ENCODE measurements around the gene TP53I13. TPM values are rescaled to one million over a fixed set of nuclear protein-coding genes. Genes with fewer than 3 reads are reported as not detected.

TP53I13 gene
- total RNA-seq, 2 experiments from 2014 or later = 154 to 155 TPM

DNA sequence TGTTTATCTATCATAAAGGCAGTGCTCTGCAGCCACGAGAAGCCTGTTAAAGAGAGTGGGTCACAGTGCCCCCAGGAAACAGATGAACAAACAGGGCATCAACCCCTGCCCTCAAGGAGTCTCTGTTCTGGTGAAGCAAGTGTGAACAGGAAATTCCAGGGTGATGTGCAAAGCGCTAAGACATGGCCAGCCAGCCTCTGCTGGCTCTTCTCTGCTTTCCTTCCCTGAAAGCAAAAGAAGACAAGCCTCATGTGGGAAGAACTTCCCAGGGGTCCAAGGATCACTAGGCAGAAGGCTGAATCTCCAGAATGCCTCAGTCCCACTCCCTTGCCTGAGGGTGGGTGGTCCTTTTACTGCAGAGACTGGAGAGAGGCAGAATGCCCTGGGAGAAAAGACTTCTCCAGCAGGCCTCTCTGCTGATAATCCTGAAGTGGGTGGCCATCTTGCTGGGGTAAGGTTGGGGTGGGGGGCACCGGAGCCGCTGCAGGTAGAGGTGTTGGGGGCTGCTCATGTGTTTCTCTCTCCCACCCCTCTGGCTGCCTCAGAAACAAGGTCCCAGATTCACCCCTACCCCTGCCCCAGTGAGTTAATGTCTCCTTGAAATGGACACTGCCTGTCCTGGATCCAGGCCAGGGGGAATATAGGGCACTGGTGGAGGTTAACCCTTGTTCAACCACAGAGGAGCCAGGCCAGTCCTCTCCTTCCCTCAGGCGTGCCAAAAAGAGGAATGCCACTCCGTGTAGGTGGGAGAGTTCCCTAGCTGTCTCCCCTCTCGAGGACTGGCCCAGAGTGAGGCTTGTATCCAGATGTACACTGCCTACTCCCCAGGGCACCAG, 26.8 kb downstream of the TP53I13 start:
- no peaks in the 10 kb centered on the region for H3K36me3 Mint-ChIP-seq
- H3K27me3 Mint-ChIP-seq = no peaks in the 10 kb centered on the region
- no peak for ATAC-seq (ENCODE audit: low read depth)
- no peaks in the 10 kb centered on the region for H3K9me3 Mint-ChIP-seq
- no peak for DNase-seq
- POLR2A ChIA-PET = interaction anchor here (1.2 kb wide), 1 partner anchor 22 kb away, joined by 7 read pairs; no protein-coding TSS in a partner anchor
- no peak overlapping the region for H3K4me3 Mint-ChIP-seq
- peaks cover 19% of the 10 kb centered on the region for H3K4me1 Mint-ChIP-seq
- no peak overlapping the region for H3K27ac Mint-ChIP-seq

DNA sequence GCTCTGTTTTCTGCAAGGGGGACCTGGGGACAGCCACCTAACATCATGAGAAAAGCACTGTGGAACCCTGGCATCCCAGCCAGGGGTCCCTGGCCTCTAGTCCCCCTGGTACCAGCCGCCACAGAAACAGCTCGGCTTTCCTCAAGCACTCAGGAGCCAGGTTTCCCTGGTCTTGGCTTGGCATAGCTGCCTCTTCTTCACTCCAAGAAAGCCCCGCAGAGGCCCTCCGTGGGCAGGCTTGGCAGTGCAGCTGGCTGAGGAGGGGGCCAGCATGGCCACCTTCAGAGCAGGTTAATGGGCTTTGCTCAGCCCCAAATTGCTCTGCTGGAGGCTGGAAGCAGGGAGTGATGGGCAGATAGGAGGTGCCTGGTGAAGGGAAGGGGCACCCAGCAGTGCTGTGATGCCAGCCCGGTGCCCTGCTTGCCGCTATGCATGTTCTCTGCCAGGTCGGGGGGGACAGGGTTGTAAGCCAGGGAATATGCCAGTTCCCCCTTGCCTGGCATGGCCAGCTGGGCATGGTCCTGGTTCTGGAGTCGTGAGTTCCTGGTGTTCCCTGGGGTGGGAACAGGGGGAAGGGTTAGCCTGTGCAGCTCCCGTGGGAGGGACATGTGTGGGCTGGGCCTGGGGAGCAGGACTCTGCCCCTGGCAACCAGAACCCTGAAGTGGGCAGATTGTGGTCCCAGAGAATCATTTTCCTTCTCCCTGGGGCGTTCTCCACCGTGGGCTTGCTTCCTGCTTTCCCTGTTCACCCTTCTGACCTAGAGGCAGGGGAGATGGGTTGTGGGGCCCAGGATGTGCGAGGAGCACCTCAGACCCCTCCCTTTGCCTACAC, 27.7 kb downstream of the TP53I13 start:
- peaks cover 12% of the 10 kb centered on the region for H3K4me1 Mint-ChIP-seq
- no peak overlapping the region for H3K4me3 Mint-ChIP-seq
- POLR2A ChIA-PET = interaction anchor here (0.5 kb wide), 1 partner anchor 187 kb away, joined by 4 read pairs; no protein-coding TSS in a partner anchor
- no peaks in the 10 kb centered on the region for H3K9me3 Mint-ChIP-seq
- H3K27me3 Mint-ChIP-seq = no peaks in the 10 kb centered on the region
- no peaks in the 10 kb centered on the region for H3K36me3 Mint-ChIP-seq
- no peak for DNase-seq
- H3K27ac Mint-ChIP-seq = no peak overlapping the region
- ATAC-seq (ENCODE audit: low read depth) = no peak

DNA sequence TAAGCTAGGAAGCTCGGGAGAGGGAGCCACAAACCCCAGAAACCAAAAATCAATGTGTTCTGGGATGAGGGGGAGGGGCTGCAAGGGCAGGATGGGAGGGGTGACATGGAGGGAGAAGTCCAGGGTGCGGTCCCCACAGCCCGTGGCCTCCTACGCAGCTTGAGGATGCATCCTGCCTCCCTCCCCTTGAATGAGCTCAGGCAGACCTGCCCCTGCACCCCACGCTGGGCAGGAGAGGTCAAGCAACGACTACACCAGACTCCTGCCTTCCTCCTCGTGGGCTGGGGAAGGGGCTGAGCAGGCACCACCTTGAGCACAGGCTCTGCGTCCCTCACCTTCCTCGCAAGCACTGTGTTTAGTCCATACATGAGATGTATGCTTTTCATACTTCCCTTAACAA, 28.3 kb downstream of the TP53I13 start:
- no peaks in the 10 kb centered on the region for H3K9me3 Mint-ChIP-seq
- POLR2A ChIA-PET = interaction anchor here (0.5 kb wide), 1 partner anchor 187 kb away, joined by 4 read pairs; no protein-coding TSS in a partner anchor
- H3K36me3 Mint-ChIP-seq = no peaks in the 10 kb centered on the region
- no peak overlapping the region for H3K27ac Mint-ChIP-seq
- peaks cover 10% of the 10 kb centered on the region for H3K4me1 Mint-ChIP-seq
- ATAC-seq (ENCODE audit: low read depth) (no peak), DNase-seq (no peak)
- no peaks in the 10 kb centered on the region for H3K27me3 Mint-ChIP-seq
- H3K4me3 Mint-ChIP-seq = no peak overlapping the region

DNA sequence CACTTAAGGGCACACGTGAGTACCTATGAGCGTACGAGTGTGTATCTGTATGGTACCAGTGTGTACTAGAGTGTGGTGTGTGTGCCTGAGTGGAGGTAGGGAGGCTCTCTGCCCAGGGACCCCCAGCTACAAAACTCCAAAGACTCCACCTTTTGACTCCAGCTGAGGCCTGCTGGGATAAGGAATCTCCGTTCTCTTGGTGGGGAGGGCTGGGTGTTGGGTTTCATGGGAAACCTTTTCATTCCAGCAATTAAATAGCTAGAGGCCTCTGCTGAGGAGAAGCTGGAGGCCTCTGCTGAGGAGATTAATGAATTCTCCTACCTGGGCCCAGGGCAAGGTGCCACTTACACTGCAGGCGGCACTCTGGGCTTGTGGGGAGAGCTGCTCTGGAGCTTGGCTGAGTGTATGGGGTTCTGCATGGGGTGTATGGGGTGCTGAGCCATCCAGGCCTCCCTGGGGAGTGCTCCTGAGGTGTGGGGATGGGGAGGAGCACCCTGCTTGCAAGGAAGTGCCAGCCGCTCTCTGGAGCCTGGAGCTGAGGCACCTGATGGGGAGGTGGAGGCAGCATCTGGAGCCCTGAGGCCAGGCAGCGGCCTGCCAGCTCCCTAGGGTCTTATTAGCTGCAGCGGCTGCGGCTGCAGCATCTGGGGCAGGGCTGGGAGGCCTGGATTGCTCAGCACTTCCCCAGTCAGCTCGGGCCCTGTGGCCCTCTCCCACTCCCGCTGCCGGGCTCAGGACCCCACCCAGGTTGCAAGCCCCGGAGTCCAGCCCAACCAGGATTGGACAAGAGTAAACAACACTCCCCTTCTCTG, 29.1 kb downstream of the TP53I13 start:
- ATAC-seq (ENCODE audit: low read depth) = no peak
- H3K4me3 Mint-ChIP-seq = no peak overlapping the region
- H3K9me3 Mint-ChIP-seq = no peaks in the 10 kb centered on the region
- POLR2A ChIA-PET = no interaction called here
- DNase-seq = no peak
- no peaks in the 10 kb centered on the region for H3K36me3 Mint-ChIP-seq
- no peak overlapping the region for H3K27ac Mint-ChIP-seq
- H3K27me3 Mint-ChIP-seq = no peaks in the 10 kb centered on the region
- H3K4me1 Mint-ChIP-seq = peaks cover 7% of the 10 kb centered on the region

DNA sequence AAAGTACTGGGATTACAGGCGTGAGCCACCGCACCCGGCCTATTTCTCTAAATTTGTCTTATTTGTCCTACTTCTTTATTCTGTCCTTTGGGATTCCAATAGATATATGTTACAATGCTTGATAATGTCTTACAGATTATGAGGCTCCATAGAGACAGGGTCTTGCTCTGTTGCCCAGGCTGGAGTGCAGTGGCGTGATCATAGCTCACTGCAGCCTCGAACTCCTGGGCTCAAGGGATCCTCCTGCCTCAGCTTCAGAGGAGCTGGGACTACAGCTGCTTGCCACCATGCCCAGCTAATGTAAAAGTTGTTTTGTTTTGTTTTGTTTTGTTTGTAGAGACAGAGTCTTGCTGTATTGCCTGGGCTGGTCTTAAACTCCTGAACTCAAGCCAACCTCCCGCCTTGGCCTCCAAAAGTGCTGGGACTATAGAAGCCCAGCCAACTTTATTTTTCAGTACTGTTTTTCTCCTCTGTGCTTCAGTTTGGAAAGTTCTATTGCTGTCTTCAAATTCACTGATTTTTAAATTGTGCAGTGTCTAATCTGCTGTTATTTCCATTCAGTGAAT, 34.7 kb downstream of the TP53I13 start:
- Mint-ChIP-seq H3K27me3 (no peaks in the 10 kb centered on the region), H3K4me3 (no peak overlapping the region), H3K9me3 (no peaks in the 10 kb centered on the region), H3K4me1 (peaks cover 1% of the 10 kb centered on the region), H3K27ac (no peak overlapping the region), H3K36me3 (no peaks in the 10 kb centered on the region)
- POLR2A ChIA-PET = no interaction called here
- DNase-seq (no peak), ATAC-seq (ENCODE audit: low read depth) (no peak)

DNA sequence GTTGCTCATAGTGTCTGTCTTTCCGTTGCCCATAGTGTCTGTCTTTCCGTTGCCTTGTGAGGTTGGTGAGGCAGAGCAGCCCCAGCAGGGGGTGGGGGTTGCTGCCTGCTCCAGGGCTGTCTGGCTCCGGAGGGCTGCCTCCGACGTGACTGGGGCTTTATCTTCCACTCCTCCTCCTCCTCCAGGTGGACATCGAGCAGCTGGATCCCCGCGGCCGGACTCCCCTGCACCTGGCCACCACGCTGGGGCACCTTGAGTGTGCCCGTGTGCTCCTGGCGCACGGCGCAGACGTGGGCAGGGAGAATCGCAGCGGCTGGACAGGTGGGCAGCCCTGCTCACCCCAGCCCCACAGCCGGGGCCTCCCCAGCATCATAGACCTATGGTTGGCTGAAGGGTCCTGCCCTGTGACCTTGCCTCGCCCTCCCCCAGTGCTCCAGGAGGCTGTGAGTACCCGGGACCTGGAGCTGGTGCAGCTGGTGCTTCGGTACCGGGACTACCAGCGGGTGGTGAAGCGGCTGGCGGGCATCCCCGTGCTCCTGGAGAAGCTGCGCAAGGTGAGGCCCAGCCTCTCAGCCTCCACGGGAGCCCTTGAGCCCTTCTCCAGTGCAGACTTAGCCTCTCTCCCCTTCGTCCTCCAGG, 39.2 kb downstream of the TP53I13 start:
- H3K4me1 Mint-ChIP-seq = no peaks in the 10 kb centered on the region
- H3K4me3 Mint-ChIP-seq = no peak overlapping the region
- DNase-seq (no peak), ATAC-seq (ENCODE audit: low read depth) (no peak)
- no peaks in the 10 kb centered on the region for H3K9me3 Mint-ChIP-seq
- no peak overlapping the region for H3K27ac Mint-ChIP-seq
- H3K27me3 Mint-ChIP-seq = no peaks in the 10 kb centered on the region
- no peaks in the 10 kb centered on the region for H3K36me3 Mint-ChIP-seq
- POLR2A ChIA-PET = no interaction called here

DNA sequence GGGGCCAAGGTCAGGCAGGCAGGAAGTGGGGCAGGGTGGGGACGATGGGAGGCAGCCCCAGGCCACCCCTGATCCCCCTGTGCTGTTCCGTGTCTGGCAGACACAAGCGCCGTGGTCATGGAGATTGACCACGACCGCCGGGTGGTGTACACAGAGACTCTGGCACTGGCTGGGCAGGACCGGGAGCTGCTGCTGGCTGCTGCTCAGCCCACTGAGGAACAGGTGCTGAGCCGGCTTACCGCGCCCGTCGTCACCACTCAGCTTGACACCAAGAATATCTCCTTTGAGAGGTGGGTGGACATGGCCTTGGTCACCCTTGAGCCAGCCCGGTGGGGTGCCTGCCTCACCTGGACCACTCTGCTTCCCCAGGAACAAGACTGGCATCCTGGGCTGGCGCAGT, 40.5 kb downstream of the TP53I13 start:
- Mint-ChIP-seq H3K4me1 (peaks cover 3% of the 10 kb centered on the region), H3K27ac (no peak overlapping the region)
- DNase-seq = no peak

DNA sequence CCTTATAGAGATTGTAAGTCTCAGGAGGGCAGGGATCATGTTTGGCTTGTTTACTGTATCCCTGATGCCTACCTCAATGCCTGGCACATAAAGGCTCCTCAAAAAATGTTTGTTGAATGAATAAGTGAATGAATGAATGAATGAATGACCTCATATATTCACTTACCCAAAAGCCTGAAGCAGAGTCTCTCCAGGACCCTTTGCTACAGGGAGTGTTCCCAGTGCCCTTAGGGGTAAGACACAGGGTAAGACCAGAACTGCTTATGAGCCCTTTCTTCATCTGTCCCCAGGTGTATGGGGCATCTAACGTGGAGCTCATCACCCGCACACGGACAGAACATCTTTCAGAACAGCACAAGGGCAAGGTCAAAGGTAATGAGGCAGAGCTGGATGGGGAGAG, 41.9 kb downstream of the TP53I13 start:
- ATAC-seq (ENCODE audit: low read depth) (no peak), DNase-seq (no peak)
- no peaks in the 10 kb centered on the region for H3K36me3 Mint-ChIP-seq
- no peak overlapping the region for H3K4me3 Mint-ChIP-seq
- no peak overlapping the region for H3K27ac Mint-ChIP-seq
- H3K27me3 Mint-ChIP-seq = no peaks in the 10 kb centered on the region
- POLR2A ChIA-PET = interaction anchor here (1.0 kb wide), 1 partner anchor 18 kb away, joined by 3 read pairs; the partner anchor contains the start of gene ANKRD13B
- no peaks in the 10 kb centered on the region for H3K9me3 Mint-ChIP-seq
- peaks cover 13% of the 10 kb centered on the region for H3K4me1 Mint-ChIP-seq

More for the DNA sequence above, 40.5 kb downstream of the TP53I13 start:
- no peak for ATAC-seq (ENCODE audit: low read depth)
- Mint-ChIP-seq H3K27me3 (no peaks in the 10 kb centered on the region), H3K9me3 (no peaks in the 10 kb centered on the region), H3K36me3 (no peaks in the 10 kb centered on the region), H3K4me3 (no peak overlapping the region)
- POLR2A ChIA-PET = no interaction called here

DNA sequence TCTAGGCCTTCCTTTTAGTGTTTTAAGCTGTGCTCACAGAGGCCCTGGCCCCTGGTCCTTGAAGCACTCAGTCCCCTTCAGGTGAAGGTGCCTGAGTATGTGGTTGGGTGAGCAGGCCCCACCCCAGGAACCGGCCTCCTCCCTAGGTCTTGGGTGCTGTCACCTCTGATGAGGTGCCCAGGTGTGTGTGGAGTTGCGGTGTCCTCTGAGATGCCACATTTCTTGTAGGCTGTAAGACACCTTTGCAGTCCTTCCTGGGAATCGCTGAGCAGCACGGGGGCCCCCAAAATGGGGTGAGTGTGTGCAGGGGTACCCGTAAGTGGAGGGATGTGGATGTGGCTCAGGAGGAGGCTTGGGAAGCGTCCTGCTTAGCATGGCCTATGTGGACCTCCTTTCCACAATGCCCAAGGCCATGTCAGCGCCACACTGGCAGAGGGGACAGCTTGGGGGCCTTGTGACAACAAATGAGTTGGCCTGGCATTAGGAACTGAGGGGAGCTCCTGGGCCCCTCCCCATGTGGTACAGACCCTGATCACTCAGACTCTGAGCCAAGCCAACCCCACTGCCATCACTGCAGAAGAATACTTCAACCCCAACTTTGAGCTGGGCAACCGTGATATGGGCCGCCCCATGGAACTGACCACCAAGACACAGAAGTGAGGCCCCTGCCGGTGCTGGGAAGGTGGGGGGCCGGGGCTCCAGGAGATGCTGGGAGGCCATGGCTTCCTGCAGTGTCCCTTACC, 43.0 kb downstream of the TP53I13 start:
- Mint-ChIP-seq H3K36me3 (no peaks in the 10 kb centered on the region), H3K4me3 (no peak overlapping the region), H3K27ac (no peak overlapping the region), H3K27me3 (peaks cover 2% of the 10 kb centered on the region), H3K4me1 (peaks cover 18% of the 10 kb centered on the region), H3K9me3 (no peaks in the 10 kb centered on the region)
- POLR2A ChIA-PET = no interaction called here
- DNase-seq = no peak
- no peak for ATAC-seq (ENCODE audit: low read depth)

DNA sequence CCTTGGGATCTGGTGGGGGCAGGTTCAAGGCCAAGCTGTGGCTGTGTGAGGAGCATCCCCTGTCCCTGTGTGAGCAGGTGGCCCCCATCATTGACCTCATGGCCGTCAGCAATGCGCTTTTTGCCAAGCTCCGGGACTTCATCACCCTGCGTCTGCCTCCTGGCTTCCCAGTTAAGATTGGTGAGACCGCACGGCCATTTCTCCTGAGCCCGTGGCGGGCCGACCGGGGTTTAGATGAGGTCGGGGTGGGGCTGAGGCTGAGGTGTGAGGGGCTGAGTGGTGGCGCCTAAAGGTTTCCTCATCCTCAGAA, 43.5 kb downstream of the TP53I13 start:
- Mint-ChIP-seq H3K9me3 (no peaks in the 10 kb centered on the region), H3K4me3 (no peak overlapping the region), H3K4me1 (peaks cover 22% of the 10 kb centered on the region), H3K36me3 (no peaks in the 10 kb centered on the region), H3K27me3 (peaks cover 4% of the 10 kb centered on the region), H3K27ac (no peak overlapping the region)
- no peak for ATAC-seq (ENCODE audit: low read depth)
- POLR2A ChIA-PET = no interaction called here
- no peak for DNase-seq

DNA sequence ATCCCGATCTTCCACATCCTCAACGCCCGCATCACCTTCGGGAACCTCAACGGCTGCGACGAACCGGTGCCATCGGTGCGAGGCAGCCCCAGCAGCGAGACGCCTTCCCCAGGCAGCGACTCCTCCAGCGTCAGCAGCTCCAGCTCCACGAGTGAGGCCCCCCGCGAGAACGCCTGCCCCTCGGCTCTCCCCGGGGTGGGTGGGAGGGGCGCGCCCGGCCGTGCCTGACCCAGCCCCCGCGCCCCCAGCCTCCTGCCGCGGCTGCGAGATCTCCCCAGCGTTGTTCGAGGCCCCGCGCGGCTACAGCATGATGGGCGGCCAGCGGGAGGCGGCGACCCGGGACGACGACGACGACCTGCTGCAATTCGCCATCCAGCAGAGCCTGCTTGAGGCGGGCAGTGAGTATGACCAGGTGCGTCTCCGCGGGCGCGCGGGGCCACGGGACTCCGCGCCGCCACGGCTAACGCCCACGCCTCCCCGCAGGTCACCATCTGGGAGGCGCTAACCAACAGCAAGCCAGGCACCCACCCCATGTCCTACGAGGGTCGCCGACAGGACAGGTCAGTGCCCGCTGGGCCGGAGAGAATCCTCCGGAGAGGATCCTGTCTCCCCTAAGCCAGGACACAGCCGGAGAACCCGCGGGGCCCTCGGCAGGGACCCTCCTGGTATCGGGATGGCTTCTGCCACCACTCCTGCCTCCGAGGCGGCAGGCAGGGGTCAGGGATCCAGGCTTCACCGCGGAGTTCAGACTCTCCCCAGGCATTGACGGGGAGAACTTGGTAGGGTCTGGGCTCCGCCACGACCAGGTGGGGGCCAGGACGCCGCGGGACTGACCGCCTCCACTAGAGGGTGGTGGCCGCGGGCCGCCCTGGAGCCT, 44.1 kb downstream of the TP53I13 start:
- Mint-ChIP-seq H3K4me3 (peak overlapping the region; percentile 49), H3K4me1 (peaks cover 23% of the 10 kb centered on the region), H3K36me3 (no peaks in the 10 kb centered on the region), H3K9me3 (no peaks in the 10 kb centered on the region), H3K27me3 (peaks cover 4% of the 10 kb centered on the region), H3K27ac (no peak overlapping the region)
- ATAC-seq (ENCODE audit: low read depth) (no peak), DNase-seq (no peak)
- POLR2A ChIA-PET = interaction anchor here (0.7 to 1.5 kb wide), 5 partner anchors 11 to 45 kb away, joined by 3 to 5 read pairs (median 4); partner anchors contain the start of gene CORO6

Data from activated naive CD8-positive, alpha-beta T cell treated with anti-CD3 and anti-CD28 coated beads, Interleukin-2, amount 10 ng/mL, durations not matched to agents 7 days and 5 days (primary cell).